ENCODE results near the gene CENPP.

DNA sequence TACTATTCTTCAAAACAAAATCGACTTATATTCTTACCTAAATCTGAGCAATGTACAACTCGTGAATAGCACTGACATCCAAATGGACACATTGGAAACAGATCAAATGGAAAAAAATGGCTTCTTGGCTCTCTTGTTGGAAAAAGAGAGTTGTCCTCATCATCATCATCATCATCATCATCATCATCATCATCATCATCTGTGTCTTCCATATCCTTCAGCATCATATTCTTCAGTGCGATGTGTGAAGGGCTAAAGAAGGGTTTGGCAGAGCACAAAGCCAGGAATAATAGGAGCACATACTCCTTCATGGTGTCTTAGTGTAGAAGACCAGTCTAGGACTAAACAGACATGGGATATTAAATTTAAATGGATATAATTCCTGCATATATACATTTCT lies 148.8 kb downstream of the CENPP start:
- TF ChIP-seq, protein P1, sequence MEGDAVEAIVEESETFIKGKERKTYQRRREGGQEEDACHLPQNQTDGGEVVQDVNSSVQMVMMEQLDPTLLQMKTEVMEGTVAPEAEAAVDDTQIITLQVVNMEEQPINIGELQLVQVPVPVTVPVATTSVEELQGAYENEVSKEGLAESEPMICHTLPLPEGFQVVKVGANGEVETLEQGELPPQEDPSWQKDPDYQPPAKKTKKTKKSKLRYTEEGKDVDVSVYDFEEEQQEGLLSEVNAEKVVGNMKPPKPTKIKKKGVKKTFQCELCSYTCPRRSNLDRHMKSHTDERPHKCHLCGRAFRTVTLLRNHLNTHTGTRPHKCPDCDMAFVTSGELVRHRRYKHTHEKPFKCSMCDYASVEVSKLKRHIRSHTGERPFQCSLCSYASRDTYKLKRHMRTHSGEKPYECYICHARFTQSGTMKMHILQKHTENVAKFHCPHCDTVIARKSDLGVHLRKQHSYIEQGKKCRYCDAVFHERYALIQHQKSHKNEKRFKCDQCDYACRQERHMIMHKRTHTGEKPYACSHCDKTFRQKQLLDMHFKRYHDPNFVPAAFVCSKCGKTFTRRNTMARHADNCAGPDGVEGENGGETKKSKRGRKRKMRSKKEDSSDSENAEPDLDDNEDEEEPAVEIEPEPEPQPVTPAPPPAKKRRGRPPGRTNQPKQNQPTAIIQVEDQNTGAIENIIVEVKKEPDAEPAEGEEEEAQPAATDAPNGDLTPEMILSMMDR (IDR thresholded peaks at IDR 0.05), result no peak
- TF ChIP-seq POLR2A (IDR thresholded peaks at IDR 0.05), result no peak

Data from body of pancreas (tissue), 4 donors.